Activated naive CD4-positive, alpha-beta T cell treated with anti-CD3 and anti-CD28 coated beads, Interleukin-2, amount 50 U/mL, for 72 hours (primary cell): ENCODE data around the gene CERS5. TPM values are rescaled to one million over a fixed set of nuclear protein-coding genes. Genes with fewer than 3 reads are reported as not detected.

ENCODE experiments used
- ATAC-seq, 2 donors: fragments of 150-1000 bp; cut with Tn5 transposase; 2 replicates each; pipeline ENCODE4 v1.10.0; 2021; ENCODE audit warnings: mild to moderate bottlenecking in 2 of 2, moderate library complexity in 2 of 2
- DNase-seq, 2 donors: peaks; one replicate each; pipeline ENCODE4 v3.0.0; 2021 to 2022; ENCODE audit warnings: low spot score in 2 of 2
- H3K27ac Mint-ChIP-seq, 2 donors: one replicate each; pipeline ENCODE4 v1.8.0; 2022; ENCODE audit warnings: mild to moderate bottlenecking in 2 of 2, mixed read lengths in 2 of 2
- H3K36me3 Mint-ChIP-seq, 2 donors: one replicate each; pipeline ENCODE4 v1.8.0; 2022; ENCODE audit warnings: mixed read lengths in 2 of 2
- H3K9me3 Mint-ChIP-seq, 2 donors: one replicate each; pipeline ENCODE4 v1.8.0; 2022; ENCODE audit warnings: mixed read lengths in 2 of 2
- total RNA-seq, 2 donors: library from RNA; stranded (reverse); gene quantifications; one replicate each; pipeline ENCODE4 v1.2.3, GENCODE V29; 2022

CERS5 gene
- total RNA-seq, 2 donors from 2014 or later = 50.1 to 71.1 TPM

GRCh38 chr12:50081096-50081808, 85.9 kb downstream of the CERS5 start:
- ATAC-seq (no peak), DNase-seq (no peak)
- Mint-ChIP-seq H3K9me3 (no peaks in the 10 kb centered on the region), H3K36me3 (no peaks in the 10 kb centered on the region), H3K27ac (peak overlapping the region in 1 of 2 donors; percentile 88)

GRCh38 chr12:50079771-50080170, 87.4 kb downstream of the CERS5 start:
- Mint-ChIP-seq H3K9me3 (no peaks in the 10 kb centered on the region), H3K36me3 (no peaks in the 10 kb centered on the region), H3K27ac (no peak overlapping the region)
- ATAC-seq = no peak
- DNase-seq = no peak

Other genes with a start within 250 kb of the CERS5 start
- not detected for gene AQP2, start 216.6 kb downstream of the CERS5 start, total RNA-seq
- gene AQP5, start 205.5 kb downstream of the CERS5 start, total RNA-seq = not detected
- gene AQP6, start 194.4 kb downstream of the CERS5 start, total RNA-seq = not detected
- gene RACGAP1, start 141.9 kb downstream of the CERS5 start, total RNA-seq = 100 to 1,000 TPM; 109 to 195 TPM
- 10 to 100 TPM in 1 of 2 donors, 1 to 10 TPM in 1; 2.8 to 11.7 TPM for gene ASIC1, start 109.8 kb downstream of the CERS5 start, total RNA-seq
- gene SMARCD1, start 82.0 kb downstream of the CERS5 start, total RNA-seq = 10 to 100 TPM; 33.8 to 51.2 TPM
- under 1 TPM; 0.35 to 0.46 TPM for gene GPD1, start 63.4 kb downstream of the CERS5 start, total RNA-seq
- gene COX14, start 55.1 kb downstream of the CERS5 start, total RNA-seq = 10 to 100 TPM; 46.0 to 48.5 TPM
- gene LIMA1, start 116.2 kb upstream of the CERS5 start, total RNA-seq = 10 to 100 TPM; 36.2 to 45.6 TPM
- gene FAM186A, start 229.2 kb upstream of the CERS5 start, total RNA-seq = under 1 TPM in 1 of 2 donors, not detected in 1; 0.02 TPM
- 10 to 100 TPM; 52.3 to 58.9 TPM for gene LARP4, start 233.5 kb upstream of the CERS5 start, total RNA-seq